Smooth muscle cell (in vitro differentiated cells): ENCODE results near the gene PLCL1. TPM values are rescaled to one million over a fixed set of nuclear protein-coding genes. Genes with fewer than 3 reads are reported as not detected.

Source experiments
- DNase-seq: peaks from one replicate; lab custom pipeline; 2025; ENCODE audit not compliant: unreplicated experiment; lab: John Stamatoyannopoulos, UW
- H2AFZ ChIP-seq: fragments of 200-600 bp; sonication (generic); 2 replicates; pipeline ENCODE4 v1.6.0; 2016; ENCODE audit warnings: antibody characterized with exemption, low read depth, mild to moderate bottlenecking
- H3F3A ChIP-seq: fragments of 200-600 bp; sonication (generic); 2 replicates; pipeline ENCODE4 v1.6.0; 2017; ENCODE audit warnings: antibody characterized with exemption, low read depth
- H3K27ac ChIP-seq: fragments of 200-600 bp; sonication (generic); 2 replicates; pipeline ENCODE4 v1.5.1; 2016; ENCODE audit warnings: low read depth, mild to moderate bottlenecking
- H3K27me3 ChIP-seq: fragments of 200-600 bp; sonication (generic); 2 replicates; pipeline ENCODE4 v1.6.1; 2016; ENCODE audit warnings: low read depth, mild to moderate bottlenecking
- H3K36me3 ChIP-seq: fragments of 200-600 bp; sonication (generic); 2 replicates; pipeline ENCODE4 v1.5.1; 2016; ENCODE audit warnings: low read depth
- H3K4me1 ChIP-seq: fragments of 200-600 bp; sonication (generic); 2 replicates; pipeline ENCODE4 v1.5.1; 2016; ENCODE audit warnings: low read depth
- H3K4me2 ChIP-seq: fragments of 200-600 bp; sonication (generic); 2 replicates; pipeline ENCODE4 v1.6.0; 2016; ENCODE audit warnings: mild to moderate bottlenecking
- H3K4me3 ChIP-seq: fragments of 200-600 bp; sonication (generic); 2 replicates; pipeline ENCODE4 v1.5.1; 2016; ENCODE audit warnings: mild to moderate bottlenecking
- H3K79me2 ChIP-seq: fragments of 200-600 bp; sonication (generic); 2 replicates; pipeline ENCODE4 v1.6.0; 2016; ENCODE audit warnings: low read depth, mild to moderate bottlenecking
- H3K9ac ChIP-seq: fragments of 200-600 bp; sonication (generic); 2 replicates; pipeline ENCODE4 v1.6.0; 2016; ENCODE audit warnings: low read depth
- H3K9me3 ChIP-seq: fragments of 200-600 bp; sonication (generic); replicated peaks from 2 replicates; pipeline ENCODE4 v1.5.1; 2016; ENCODE audit warnings: low read depth
- H4K20me1 ChIP-seq: fragments of 200-600 bp; sonication (generic); 2 replicates; pipeline ENCODE4 v1.6.0; 2016; ENCODE audit warnings: low read depth
- CTCF ChIP-seq: fragments of 200-600 bp; sonication (generic); IDR thresholded peaks from 2 replicates; pipeline ENCODE4 v1.5.1; 2017; ENCODE audit warnings: borderline replicate concordance, mild to moderate bottlenecking, antibody characterized with exemption; ENCODE audit not compliant: insufficient read depth, poor library complexity, severe bottlenecking
- whole genome bisulfite sequencing: methylation state at CpG from one replicate; pipeline ENCODE4 v1.1.7; 2016; ENCODE audit warnings: low lambda C conversion rate; 5-methylcytosine and 5-hydroxymethylcytosine counted together
- polyA plus RNA-seq: library from polyadenylated mRNA; unstranded; fragments of >200 nt; fragmentation: Nextera tagmentation; extraction: Ambion mirVana; gene quantifications from 2 replicates; pipeline ENCODE4 v1.2.1, GENCODE V29; 2016
- total RNA-seq: library from RNA; depleted of rRNA; stranded (reverse); fragments of >200 nt; gene quantifications from 2 replicates; pipeline ENCODE4 v1.2.3, GENCODE V29; 2014

Gene PLCL1
- total and polyA plus RNA-seq, 2 experiments from 2014 or later, result 0.87 to 1.3 TPM

- 26% methylated on average over 3 of the region's 3 CpGs for WGBS
- no peaks in the 10 kb centered on the region for H3K79me2 ChIP-seq
Observed at GRCh38 chr2:198144660-198145059, 340.3 kb downstream of the PLCL1 start.

GRCh38 chr2:198146346-198146940, 342.1 kb downstream of the PLCL1 start:
- Histone ChIP-seq H3K36me3 (no peaks in the 10 kb centered on the region), H3K79me2 (no peaks in the 10 kb centered on the region), H3K9me3 (no peaks in the 10 kb centered on the region), H3K27ac (no peak overlapping the region), H3K4me2 (no peak overlapping the region), H3K9ac (no peak overlapping the region), H3F3A (no peaks in the 10 kb centered on the region), H3K4me3 (no peak overlapping the region), H3K27me3 (no peaks in the 10 kb centered on the region), H2AFZ (no peak overlapping the region), H4K20me1 (no peaks in the 10 kb centered on the region), H3K4me1 (no peaks in the 10 kb centered on the region)
- TF ChIP-seq CTCF, result no peak
- DNase-seq, result no peak
- WGBS, result 86% methylated on average over 3 of the region's 3 CpGs

More at GRCh38 chr2:198144660-198145059, 340.3 kb downstream of the PLCL1 start:
- H3K27ac ChIP-seq, result no peak overlapping the region
- no peaks in the 10 kb centered on the region for H3F3A ChIP-seq
- no peak overlapping the region for H3K9ac ChIP-seq
- H4K20me1 ChIP-seq, result no peaks in the 10 kb centered on the region
- no peaks in the 10 kb centered on the region for H3K36me3 ChIP-seq
- no peak overlapping the region for H3K4me3 ChIP-seq
- no peak overlapping the region for H3K4me2 ChIP-seq
- no peaks in the 10 kb centered on the region for H3K9me3 ChIP-seq
- H3K4me1 ChIP-seq, result no peaks in the 10 kb centered on the region
- no peak for DNase-seq
- H3K27me3 ChIP-seq, result no peaks in the 10 kb centered on the region
- H2AFZ ChIP-seq, result no peak overlapping the region
- TF ChIP-seq CTCF, result no peak

- H3K79me2 ChIP-seq, result no peaks in the 10 kb centered on the region
- no peak overlapping the region for H3K27ac ChIP-seq
- no peaks in the 10 kb centered on the region for H3K9me3 ChIP-seq
- H3K4me2 ChIP-seq, result no peak overlapping the region
- DNase-seq, result no peak
- no peaks in the 10 kb centered on the region for H3K27me3 ChIP-seq
- H3F3A ChIP-seq, result no peaks in the 10 kb centered on the region
- no peaks in the 10 kb centered on the region for H3K4me1 ChIP-seq
- no peaks in the 10 kb centered on the region for H3K36me3 ChIP-seq
- no peak overlapping the region for H3K9ac ChIP-seq
- no peak overlapping the region for H2AFZ ChIP-seq
- no peak overlapping the region for H3K4me3 ChIP-seq
- no peaks in the 10 kb centered on the region for H4K20me1 ChIP-seq
- TF ChIP-seq CTCF, result no peak
Observed at GRCh38 chr2:198157314-198157713, 352.9 kb downstream of the PLCL1 start.

GRCh38 chr2:198161151-198161550, 356.8 kb downstream of the PLCL1 start:
- Histone ChIP-seq H3K27ac (no peak overlapping the region), H3K4me1 (no peaks in the 10 kb centered on the region), H3K4me2 (no peak overlapping the region), H3K9me3 (no peaks in the 10 kb centered on the region), H3F3A (no peaks in the 10 kb centered on the region), H4K20me1 (no peaks in the 10 kb centered on the region), H2AFZ (no peak overlapping the region), H3K27me3 (no peaks in the 10 kb centered on the region), H3K79me2 (no peaks in the 10 kb centered on the region), H3K9ac (no peak overlapping the region), H3K36me3 (no peaks in the 10 kb centered on the region), H3K4me3 (no peak overlapping the region)
- TF ChIP-seq CTCF, result no peak
- DNase-seq, result no peak
